ENCODE measurements around the gene DCLK3. TPM values are rescaled to one million over a fixed set of nuclear protein-coding genes. Genes with fewer than 3 reads are reported as not detected.

Gene DCLK3
- total RNA-seq, 1 donor from 2014 or later = not detected

GRCh38 chr3:36713904-36714303 is 50.4 kb downstream of the DCLK3 start:
- no peak for TF ChIP-seq CTCF (IDR thresholded peaks at IDR 0.05; ENCODE audit: unreplicated experiment)
- Mint-ChIP-seq H3K27me3 (ENCODE audit: unreplicated experiment) (peaks cover 2% of the 10 kb centered on the region), H3K4me3 (ENCODE audit: unreplicated experiment) (no peak overlapping the region), H3K36me3 (ENCODE audit: low read depth, unreplicated experiment) (no peaks in the 10 kb centered on the region), H3K27ac (ENCODE audit: unreplicated experiment) (no peak overlapping the region), H3K4me1 (ENCODE audit: unreplicated experiment) (peaks cover 7% of the 10 kb centered on the region), H3K9me3 (ENCODE audit: unreplicated experiment) (no peaks in the 10 kb centered on the region)
- no peak for DNase-seq (ENCODE audit: low spot score)

GRCh38 chr3:36710606-36711005 is 53.7 kb downstream of the DCLK3 start:
- H3K4me1 Mint-ChIP-seq (ENCODE audit: unreplicated experiment) = peaks cover 7% of the 10 kb centered on the region
- no peaks in the 10 kb centered on the region for H3K9me3 Mint-ChIP-seq (ENCODE audit: unreplicated experiment)
- no peak overlapping the region for H3K27ac Mint-ChIP-seq (ENCODE audit: unreplicated experiment)
- H3K4me3 Mint-ChIP-seq (ENCODE audit: unreplicated experiment) = no peak overlapping the region
- H3K36me3 Mint-ChIP-seq (ENCODE audit: low read depth, unreplicated experiment) = no peaks in the 10 kb centered on the region
- H3K27me3 Mint-ChIP-seq (ENCODE audit: unreplicated experiment) = peaks cover 2% of the 10 kb centered on the region
- no peak for TF ChIP-seq CTCF (IDR thresholded peaks at IDR 0.05; ENCODE audit: unreplicated experiment)
- DNase-seq (ENCODE audit: low spot score) = no peak

GRCh38 chr3:36709826-36710365 is 54.5 kb downstream of the DCLK3 start:
- Mint-ChIP-seq H3K27ac (ENCODE audit: unreplicated experiment) (no peak overlapping the region), H3K36me3 (ENCODE audit: low read depth, unreplicated experiment) (no peaks in the 10 kb centered on the region), H3K4me3 (ENCODE audit: unreplicated experiment) (no peak overlapping the region), H3K4me1 (ENCODE audit: unreplicated experiment) (peaks cover 7% of the 10 kb centered on the region), H3K27me3 (ENCODE audit: unreplicated experiment) (peaks cover 2% of the 10 kb centered on the region), H3K9me3 (ENCODE audit: unreplicated experiment) (no peaks in the 10 kb centered on the region)
- no peak for TF ChIP-seq CTCF (IDR thresholded peaks at IDR 0.05; ENCODE audit: unreplicated experiment)
- DNase-seq (ENCODE audit: low spot score) = no peak

GRCh38 chr3:36709281-36709680 is 55.1 kb downstream of the DCLK3 start:
- DNase-seq (ENCODE audit: low spot score) = no peak
- Mint-ChIP-seq H3K4me3 (ENCODE audit: unreplicated experiment) (no peak overlapping the region), H3K27ac (ENCODE audit: unreplicated experiment) (no peak overlapping the region), H3K36me3 (ENCODE audit: low read depth, unreplicated experiment) (no peaks in the 10 kb centered on the region), H3K27me3 (ENCODE audit: unreplicated experiment) (peaks cover 2% of the 10 kb centered on the region), H3K4me1 (ENCODE audit: unreplicated experiment) (peaks cover 7% of the 10 kb centered on the region), H3K9me3 (ENCODE audit: unreplicated experiment) (no peaks in the 10 kb centered on the region)
- no peak for TF ChIP-seq CTCF (IDR thresholded peaks at IDR 0.05; ENCODE audit: unreplicated experiment)

GRCh38 chr3:36707623-36708409 is 56.5 kb downstream of the DCLK3 start:
- peak; percentile 33 for TF ChIP-seq CTCF (IDR thresholded peaks at IDR 0.05; ENCODE audit: unreplicated experiment)
- Mint-ChIP-seq H3K9me3 (ENCODE audit: unreplicated experiment) (no peaks in the 10 kb centered on the region), H3K4me1 (ENCODE audit: unreplicated experiment) (peaks cover 7% of the 10 kb centered on the region), H3K27me3 (ENCODE audit: unreplicated experiment) (peaks cover 3% of the 10 kb centered on the region), H3K27ac (ENCODE audit: unreplicated experiment) (no peak overlapping the region), H3K36me3 (ENCODE audit: low read depth, unreplicated experiment) (no peaks in the 10 kb centered on the region), H3K4me3 (ENCODE audit: unreplicated experiment) (no peak overlapping the region)
- DNase-seq (ENCODE audit: low spot score) = no peak

All from endothelial cell (in vitro differentiated cells).